GM19395 (cell line): ENCODE results near the gene ATP13A5.
A peak's percentile ranks its signal among the peaks of the same experiment; 100 is the strongest.

Experiments
- ATAC-seq: cut with Tn5 transposase; IDR thresholded peaks from one replicate; pipeline ENCODE4 v1.9.1; 2021; ENCODE audit warnings: mild to moderate bottlenecking, moderate library complexity; ENCODE audit not compliant: unreplicated experiment

The ATP13A5 gene, protein sequence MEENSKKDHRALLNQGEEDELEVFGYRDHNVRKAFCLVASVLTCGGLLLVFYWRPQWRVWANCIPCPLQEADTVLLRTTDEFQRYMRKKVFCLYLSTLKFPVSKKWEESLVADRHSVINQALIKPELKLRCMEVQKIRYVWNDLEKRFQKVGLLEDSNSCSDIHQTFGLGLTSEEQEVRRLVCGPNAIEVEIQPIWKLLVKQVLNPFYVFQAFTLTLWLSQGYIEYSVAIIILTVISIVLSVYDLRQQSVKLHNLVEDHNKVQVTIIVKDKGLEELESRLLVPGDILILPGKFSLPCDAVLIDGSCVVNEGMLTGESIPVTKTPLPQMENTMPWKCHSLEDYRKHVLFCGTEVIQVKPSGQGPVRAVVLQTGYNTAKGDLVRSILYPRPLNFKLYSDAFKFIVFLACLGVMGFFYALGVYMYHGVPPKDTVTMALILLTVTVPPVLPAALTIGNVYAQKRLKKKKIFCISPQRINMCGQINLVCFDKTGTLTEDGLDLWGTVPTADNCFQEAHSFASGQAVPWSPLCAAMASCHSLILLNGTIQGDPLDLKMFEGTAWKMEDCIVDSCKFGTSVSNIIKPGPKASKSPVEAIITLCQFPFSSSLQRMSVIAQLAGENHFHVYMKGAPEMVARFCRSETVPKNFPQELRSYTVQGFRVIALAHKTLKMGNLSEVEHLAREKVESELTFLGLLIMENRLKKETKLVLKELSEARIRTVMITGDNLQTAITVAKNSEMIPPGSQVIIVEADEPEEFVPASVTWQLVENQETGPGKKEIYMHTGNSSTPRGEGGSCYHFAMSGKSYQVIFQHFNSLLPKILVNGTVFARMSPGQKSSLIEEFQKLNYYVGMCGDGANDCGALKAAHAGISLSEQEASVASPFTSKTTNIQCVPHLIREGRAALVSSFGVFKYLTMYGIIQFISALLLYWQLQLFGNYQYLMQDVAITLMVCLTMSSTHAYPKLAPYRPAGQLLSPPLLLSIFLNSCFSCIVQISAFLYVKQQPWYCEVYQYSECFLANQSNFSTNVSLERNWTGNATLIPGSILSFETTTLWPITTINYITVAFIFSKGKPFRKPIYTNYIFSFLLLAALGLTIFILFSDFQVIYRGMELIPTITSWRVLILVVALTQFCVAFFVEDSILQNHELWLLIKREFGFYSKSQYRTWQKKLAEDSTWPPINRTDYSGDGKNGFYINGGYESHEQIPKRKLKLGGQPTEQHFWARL

DNA sequence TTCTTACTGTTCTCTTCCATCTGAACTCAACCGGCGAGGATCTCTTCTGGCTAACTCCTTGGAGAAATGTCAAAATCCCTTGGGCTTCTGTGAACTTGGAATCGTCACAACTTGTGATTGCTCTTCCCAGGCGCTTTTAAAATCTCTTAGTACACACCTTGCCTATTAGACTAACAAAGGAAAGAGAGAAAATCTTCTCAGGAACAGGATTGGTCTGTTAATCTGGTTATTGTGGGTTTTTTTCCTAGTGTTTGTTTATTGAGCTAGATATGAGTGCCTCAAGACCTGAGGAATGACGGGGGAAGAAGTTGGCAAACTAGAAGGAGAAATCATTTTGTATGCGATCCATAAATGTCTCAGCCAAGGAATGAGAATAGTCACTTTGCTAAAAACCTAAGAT, at the start of gene ATP13A5:
Gene ATP13A5 (minus strand): TSS at position 48 of the 400 bp plus-strand sequence. CDS start 28 bp downstream, at position 20.
- ATAC-seq: no peak

DNA sequence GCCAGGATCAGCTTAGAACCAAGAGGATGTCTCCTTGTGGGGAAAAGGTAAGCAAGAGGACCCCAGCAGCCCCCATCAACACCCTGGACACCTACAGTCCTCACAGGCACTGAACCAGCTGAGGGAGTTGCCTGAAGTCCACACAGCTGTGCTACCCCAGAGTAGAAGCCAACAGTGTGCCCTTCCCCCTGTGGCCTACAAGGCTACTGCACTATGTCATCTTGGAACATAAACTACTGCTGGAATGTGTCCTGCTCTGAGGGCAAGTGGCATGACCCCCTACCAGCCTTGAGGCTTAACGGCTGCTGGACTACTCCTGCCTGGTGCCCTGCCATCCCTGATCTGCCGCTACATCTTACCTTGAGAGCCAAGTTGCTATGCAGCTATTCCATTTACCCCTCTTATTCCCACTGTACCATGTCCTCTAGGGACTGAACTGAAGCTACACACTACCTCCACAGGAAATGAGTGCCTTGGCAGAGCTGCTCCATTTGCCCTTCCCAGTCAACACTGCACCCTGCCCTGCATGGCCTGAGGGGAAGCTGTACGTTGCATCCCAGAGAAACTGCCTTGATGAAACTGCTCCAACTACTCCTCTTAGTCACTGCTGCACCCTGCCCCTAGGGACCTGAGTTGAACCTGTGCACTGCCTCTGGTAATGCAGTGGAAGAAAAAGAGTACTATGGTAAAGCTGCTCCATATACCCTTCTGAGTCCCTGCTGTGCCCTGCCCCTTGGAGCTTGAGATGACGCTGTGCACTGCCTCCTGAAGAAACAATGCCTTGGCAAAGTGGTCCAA, 40.2 kb upstream of the ATP13A5 start:
- ATAC-seq: no peak

DNA sequence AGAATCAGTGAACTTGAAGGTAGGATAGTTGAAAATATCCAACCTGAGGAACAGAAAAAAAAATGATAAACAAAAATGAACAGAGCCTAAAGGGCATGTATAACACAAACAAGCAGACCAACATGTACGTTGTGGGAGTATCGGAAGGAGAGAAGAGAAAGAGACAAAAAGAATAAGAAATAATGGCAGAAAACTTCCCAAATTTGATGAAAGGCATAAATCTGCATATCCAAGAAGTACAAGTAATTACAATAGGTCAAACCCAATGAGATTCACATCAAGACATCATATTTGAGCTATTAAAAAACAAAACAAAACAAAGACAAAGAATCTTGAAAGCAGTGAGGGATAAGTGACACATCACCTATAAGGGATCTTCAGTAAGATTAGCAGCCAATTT, 38.1 kb upstream of the ATP13A5 start:
- ATAC-seq: no peak

DNA sequence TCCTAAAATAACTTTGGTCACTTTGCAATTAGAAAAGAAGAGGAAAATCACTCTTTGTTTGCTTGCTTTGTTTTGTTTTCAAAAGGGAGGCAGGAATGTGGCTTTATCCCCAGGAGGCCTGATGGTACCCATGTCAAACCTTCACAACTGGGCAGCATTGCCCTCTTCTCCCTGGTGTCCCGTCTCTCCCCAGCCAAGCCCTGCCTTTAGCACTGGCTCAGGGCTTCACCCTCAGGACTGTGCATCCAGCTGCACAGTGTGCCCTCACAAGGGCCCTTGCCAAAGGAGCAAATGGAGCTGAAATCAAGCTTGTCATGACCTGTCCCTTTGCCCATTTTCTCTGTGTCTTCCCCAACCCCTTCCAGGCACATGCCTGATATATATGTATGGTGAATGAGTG, 29.1 kb upstream of the ATP13A5 start:
- no peak for ATAC-seq

DNA sequence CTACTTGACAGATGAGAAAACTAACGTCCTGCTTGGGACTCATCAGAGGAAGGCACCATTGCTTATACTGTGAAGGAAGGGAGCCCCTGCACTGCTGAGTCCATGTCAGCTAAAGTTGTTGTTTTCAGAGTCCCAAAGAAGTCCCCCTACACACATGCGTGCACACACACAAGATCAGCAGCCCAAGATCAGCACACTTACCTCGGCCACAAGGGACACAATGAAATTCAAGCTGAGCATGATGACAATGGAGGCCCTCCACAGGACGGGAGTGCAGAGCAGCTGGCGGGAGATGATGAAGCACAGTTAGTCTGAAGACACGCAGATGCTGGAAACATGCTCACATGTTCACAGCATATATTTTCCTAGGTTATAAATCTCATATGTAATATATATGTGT, 28.6 kb upstream of the ATP13A5 start:
- no peak for ATAC-seq

DNA sequence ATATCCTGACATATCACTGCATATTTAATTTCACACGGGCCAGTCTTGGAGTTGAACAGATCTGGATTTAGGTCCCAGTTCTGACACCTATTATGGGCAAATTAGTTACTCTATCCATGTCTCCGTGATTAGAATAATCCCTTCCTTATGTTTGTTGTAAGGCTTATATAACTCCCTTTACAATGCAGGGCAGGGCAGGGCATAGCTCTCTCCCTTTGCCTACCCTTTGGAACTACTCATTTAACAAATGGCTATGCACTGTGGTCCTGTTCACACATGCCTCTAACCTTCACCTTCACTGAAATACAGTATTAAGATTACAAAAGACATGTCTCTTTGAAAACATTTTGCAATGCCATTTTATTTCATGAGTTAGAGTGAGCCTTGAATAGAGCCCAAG, 24.8 kb upstream of the ATP13A5 start:
- ATAC-seq: no peak

DNA sequence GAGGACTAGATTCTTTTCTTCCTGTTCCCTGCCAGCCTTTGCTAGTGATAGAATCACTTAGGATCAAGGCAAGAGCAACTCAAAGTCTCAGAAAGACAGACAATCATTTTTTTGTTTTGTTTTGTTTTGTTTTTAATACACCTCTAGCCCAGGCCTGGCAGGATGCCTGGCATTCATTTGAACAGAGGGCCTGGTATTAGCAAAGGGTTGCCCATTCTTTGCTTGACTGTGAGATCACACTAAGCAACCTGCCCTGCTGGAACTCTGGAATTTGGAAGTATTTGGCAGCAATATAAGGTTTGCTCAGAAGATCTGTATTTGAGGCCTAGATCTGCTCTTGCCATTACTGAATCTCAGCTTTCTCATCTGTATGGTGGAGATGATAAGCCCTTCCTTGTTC, 21.8 kb upstream of the ATP13A5 start:
- ATAC-seq: no peak

DNA sequence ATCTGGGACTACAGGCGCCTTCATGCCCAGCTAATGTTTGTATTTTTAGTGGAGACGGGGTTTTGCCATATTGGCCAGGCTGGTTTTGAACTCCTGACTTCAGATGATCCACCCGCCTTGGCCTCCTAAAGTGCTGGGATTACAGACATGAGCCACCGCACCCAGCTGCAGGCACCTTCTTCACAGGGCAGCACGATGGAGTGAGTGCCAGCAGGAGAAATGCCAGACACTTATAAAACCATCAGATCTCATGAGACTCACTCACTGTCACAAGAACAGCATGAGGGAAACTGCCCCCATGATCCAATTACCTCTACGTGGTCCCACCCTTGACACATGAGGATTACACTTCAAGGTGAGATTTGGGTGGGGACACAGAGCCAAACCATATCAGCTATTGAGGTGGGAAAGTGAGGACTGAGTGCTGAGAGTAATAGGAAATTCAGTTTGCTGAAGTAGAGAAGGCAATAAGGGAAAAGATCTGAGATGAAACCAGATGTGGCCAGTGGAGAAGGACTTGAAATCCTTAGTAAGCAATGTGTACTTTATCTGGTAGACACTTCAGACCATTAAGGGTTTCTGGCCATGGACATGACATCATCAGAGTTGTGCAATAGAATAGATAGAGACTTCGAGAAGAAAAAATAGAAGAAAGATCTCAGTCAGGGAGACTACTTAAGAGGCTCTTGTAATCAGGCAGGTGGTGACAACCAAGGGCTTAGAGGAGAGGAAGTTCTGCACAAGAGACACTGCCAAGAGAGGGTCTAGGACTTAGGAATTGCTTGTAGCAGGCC, 18.1 kb upstream of the ATP13A5 start:
- no peak for ATAC-seq

DNA sequence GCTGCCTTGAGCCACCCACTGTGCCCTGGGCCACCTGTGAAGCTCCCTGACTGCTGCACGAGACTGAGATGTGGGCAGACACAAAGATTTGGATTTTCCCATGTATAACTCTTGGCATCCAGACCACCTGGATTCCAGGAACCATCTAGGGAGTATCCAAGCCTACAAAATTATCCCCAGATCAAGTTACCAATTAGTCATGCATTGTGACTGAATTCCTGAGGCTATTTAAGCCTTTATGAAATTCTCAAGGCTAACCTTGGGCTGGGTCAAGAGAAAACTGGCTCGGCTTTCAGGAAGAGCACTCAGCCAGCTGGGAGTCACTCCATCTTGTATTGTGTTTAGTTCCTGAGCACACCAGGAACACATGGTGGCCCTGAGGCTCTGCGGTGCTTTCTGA, 13.3 kb upstream of the ATP13A5 start:
- ATAC-seq: no peak

DNA sequence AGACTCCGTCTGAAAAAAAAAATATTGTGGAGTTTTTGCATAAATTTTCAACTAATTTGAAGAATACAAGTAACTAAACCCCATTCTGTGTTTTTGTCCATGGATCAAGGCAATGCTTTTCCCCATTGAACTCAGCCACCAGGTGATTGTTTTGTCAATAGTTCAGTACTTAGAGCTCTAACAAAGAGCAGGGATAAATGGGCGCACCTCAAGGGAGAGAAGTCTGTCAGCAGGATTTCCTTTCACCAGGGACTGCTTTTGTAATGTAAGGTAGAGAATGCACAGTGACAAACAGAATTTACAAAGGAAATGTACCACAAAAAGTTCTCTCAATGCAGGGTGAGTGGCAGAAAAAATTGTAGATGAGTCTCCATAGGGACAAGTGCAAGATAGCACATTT, 10.8 kb upstream of the ATP13A5 start:
- ATAC-seq: no peak

DNA sequence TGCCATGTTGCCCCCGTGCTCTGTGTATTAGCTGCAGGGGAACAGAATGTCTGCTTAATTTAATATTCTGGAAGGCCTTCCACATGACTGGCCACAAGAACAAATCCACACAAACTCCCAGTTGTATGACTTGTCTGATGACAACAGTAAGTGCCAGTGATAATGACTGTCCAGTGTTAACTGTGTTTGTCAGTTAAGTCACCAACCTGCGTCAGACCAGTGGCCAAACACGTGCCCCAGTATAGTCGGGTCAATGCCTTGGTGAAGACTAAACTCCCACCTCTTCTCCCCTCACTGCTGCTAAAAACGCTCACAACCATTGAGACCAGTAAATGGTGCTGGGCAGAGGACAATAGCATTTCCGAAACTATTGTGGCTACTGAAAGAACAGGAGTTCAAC, 9.8 kb upstream of the ATP13A5 start:
- no peak for ATAC-seq

DNA sequence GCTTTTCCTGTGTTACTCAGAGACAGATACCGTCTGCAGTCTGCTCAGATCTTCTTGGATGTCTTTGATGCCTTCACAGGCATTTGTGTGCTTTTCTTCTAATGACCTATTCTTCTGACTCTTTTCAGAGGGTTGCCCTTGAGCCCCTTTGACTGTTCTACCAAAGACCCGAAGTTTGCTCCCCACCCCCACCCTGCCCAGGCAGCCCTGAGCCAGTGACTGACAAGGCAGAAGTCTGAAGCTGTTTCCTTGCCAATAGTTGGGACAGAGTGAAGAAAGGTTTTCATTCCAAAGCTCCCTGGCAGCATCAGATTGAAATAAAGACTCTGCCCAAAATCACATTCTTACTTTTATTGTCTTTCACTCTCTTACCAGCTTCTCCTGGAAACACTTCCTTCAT, 9.0 kb upstream of the ATP13A5 start:
- ATAC-seq: no peak

DNA sequence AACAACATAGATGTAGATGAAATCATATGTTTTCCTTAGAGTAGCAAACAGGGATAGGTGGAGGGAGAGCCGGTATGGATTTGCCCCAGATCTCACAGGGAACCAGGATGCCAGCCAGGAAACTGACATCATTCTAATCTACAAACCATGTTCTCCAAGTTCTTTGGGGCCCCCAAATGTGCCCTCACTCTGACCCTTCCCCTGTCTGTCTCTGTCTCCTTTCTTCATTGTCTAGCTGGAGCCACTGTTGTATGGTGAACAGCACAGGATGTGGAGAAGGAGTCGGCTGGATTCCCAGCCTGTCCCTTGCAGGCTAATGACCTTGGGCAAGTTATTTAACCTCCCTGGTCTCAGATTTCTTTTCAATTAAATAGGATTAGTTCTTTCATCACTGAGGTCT, 962 bp downstream of the ATP13A5 start:
- ATAC-seq: no peak

DNA sequence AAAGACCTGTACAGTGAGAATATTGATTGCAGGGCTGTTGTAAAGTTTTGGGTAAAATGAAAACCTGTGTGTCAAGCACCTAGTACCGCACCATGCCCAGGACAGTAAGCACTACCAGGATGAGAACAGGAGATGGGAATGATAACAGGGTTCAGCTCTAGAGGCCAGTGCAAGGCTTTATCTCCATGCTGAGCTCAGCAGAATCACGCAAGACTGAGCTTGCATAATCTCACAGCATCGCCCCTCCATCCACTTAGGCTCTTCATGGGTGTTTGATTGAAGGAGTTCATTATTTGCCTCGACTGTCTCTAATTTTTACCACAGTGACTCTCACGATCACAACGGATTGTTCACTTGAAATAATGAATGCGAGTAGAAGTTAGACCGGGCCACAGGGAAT, 2.9 kb downstream of the ATP13A5 start:
- ATAC-seq: no peak

DNA sequence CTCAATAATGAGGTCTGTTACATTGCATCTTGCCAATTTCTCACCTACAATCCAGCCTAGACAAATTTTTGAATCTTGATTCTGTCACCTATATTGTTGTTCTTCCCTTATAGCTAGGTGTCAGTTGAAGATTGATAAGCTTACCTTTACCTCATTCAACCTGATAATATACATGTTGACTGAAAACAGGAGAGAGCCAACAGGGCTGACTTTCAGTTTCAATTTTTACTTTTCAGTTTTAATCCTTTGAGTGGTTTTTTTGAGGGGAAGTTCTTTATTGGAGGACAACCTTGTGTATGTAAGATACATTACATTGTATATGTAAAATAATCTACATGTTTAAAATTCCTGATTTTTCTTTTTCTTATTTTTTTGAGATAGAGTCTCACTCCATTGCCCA, 5.8 kb downstream of the ATP13A5 start:
- ATAC-seq: peak; percentile 68

DNA sequence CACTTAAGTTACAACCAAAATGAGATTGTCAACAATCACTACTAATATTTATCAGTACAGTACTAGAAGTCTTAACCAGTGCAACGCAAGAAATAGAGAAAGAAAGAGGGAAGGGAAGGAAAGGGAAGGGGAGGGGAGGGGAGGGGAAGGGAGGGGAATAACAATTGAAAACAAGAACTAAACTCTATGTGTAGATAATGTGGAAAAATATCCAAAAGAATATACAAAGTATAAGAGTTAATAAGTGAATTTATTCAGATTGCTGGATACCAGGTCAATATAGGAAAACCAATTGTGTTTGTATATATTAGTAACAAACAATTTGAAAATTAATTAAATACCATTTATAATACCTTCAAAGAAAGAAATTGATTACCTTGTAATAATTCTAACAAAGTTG, 10.7 kb downstream of the ATP13A5 start:
- no peak for ATAC-seq

DNA sequence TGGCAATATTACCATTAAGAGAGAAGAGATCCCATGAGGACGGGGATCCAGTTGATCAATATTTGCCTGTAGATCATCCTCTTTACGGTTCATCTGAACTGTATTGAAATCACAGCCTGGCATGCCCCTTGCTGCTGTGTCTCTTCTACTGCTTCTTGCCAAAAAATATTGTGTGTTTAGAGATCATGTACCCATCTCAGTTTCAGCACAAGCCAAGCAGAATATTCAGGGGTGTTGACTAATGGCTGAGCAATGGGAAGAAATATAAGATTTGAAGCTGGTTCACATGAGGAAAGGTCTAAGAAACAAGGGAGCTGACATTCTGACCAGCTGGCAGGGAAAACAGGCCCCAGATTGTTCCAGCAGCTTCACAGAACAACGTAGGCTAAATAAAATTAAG, 21.3 kb downstream of the ATP13A5 start:
- ATAC-seq: no peak

DNA sequence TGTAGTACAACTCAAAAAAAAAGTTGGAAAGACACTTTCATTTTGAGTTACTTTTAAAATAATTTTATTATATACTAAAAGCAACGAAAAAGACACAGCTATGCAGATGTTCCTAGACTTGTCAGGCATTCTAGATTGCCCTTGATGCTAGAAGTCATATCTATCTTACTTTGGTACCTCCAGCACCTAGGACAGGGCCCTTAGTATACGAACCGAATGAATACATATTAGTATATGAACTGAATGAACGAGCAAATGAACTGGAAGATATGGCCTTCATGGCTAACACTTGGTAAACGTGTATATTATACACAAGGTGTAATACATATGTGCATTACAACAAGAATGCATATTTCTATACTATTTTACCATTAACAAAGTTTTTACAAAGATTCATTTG, 24.1 kb downstream of the ATP13A5 start:
- ATAC-seq: no peak

DNA sequence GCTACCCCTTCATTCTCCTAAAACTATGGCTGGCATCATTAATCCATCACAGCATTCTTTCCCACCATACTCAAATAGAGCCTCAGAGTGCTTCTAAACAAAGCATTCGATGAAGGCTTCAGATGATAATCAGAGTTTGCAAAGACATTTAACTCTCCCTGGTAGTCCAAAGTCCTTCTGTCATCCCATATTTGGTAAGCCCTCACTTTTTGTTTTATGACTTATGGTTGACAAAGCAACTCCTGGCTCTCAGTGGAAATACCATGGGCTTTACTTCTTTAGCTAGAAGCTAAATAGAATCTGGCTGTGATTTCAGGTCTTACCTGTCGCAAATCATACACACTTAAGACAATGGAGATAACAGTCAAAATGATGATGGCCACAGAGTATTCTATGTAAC, 27.8 kb downstream of the ATP13A5 start:
- ATAC-seq: no peak

DNA sequence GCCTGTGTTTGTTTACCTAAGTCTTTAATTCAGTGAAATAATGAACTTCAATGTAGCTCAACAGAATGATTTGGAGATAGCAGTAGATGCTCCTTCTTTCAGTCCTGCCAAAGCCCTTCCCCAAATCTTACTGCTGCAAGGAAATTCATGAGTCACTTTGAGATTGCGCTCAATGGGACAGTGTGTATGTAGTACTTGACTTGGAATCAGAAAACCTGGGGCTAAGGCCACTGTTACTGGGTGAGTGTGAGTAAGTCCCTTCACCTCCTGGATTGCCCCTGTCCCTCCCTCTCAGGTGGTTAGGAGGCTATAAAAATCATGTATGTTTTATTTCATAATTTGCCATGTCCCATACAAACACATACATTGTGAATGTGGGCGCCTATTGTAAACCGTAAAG, 29.9 kb downstream of the ATP13A5 start:
- ATAC-seq: no peak
